WI38 (cell line): ENCODE results near the gene KIF16B.
"Not testable (repeated sequence)": the region's sequence is repeated elsewhere in the genome, so short reads cannot be mapped to it uniquely, and the experiment has no call there.

ENCODE experiments used
- H3K4me3 ChIP-seq: 2 replicates; pipeline ENCODE4 v1.5.1; 2011; ENCODE audit warnings: low read depth, mild to moderate bottlenecking, control low read depth, low read length
- CTCF ChIP-seq: IDR thresholded peaks from 2 replicates; pipeline ENCODE4 v1.5.1; 2012; ENCODE audit warnings: low read depth, mild to moderate bottlenecking, control low read depth, low read length

Gene KIF16B

DNA sequence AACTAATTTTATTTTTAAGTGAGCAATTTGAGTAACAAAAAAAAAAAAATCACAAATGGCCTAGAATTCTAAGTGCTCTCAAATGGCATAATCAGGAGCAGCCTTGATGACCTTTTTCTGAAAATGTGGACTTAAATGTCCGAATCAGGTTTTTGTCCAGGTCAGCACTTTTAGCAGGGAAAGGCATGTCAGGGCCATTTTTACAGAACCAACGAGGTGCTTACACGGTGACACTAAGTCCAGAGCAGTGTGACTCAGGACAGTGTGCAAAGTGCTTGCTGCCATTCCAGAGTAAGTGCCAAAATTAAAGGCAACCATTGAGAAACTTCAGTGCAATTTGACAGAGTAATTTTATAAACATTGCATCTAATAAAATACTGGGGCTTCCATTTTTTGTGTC is 127.8 kb downstream of the KIF16B start:
- no peak overlapping the region for H3K4me3 ChIP-seq
- TF ChIP-seq CTCF = no peak

GRCh38 chr20:16444057-16444777 is 129.0 kb downstream of the KIF16B start:
- no peak for TF ChIP-seq CTCF
- H3K4me3 ChIP-seq = no peak overlapping the region

DNA sequence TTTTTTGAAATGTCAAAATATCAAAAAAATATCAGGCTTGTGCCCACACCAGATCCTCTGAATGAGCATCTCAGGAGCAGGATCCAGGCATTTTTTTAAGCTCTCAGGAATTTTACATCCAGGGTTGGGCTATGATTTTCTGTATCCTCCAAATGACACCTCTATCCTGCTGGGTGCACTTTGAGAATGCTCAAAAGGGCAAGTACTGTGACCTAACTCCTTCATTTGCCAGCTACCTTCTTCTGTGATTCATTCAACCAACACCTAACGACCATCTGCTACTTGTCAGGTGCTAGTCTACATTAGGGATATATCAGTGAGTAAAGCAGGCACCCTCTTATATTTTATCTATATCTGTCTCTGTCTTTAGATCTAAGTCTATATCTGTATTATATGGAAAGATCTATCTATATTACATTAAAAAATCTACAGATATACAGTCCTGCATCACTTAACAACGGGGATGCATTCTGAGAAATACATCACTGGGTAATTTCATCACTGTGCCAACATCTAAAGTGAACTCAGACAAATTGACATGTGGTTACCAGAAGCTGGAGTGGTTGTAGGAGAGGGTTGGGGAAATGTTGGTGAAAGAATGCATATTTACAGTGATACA is 131.6 kb downstream of the KIF16B start:
- H3K4me3 ChIP-seq = no peak overlapping the region
- TF ChIP-seq CTCF = no peak

- no peak overlapping the region for H3K4me3 ChIP-seq
- TF ChIP-seq CTCF = no peak
These were observed 132.6 kb downstream of the KIF16B start for GRCh38 chr20:16440686-16441085.

GRCh38 chr20:16439540-16439939 is 133.7 kb downstream of the KIF16B start:
- H3K4me3 ChIP-seq = not testable (repeated sequence)

GRCh38 chr20:16438100-16438499 is 135.1 kb downstream of the KIF16B start:
- no peak overlapping the region for H3K4me3 ChIP-seq
- TF ChIP-seq CTCF = no peak

DNA sequence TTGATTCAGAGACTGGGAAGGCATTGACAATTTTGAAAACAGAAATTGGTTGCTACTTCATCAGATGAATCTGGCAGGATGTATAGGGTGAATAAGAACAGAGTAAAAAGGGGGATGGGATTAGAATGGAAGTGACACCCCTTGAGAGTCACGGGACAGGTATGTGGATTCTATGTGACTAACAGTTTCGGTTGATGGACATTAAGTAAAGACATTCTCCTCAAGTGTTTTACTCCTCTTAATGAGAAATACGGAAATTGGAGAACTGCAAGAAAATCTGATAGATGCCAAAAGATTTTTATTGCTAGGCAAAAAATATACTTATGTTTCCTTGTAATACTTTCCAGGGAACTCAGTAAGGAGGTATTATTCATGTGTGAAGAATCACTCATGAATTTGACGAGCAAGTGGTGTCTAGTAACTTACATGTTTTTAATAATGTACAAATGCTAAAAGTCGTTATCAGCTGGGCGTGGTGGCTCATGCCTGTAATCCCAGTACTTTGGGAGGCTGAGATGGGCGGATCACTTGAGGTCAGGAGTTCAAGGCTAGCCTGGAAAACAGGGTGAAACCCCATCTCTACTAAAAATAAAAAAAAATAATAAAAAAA is 135.8 kb downstream of the KIF16B start:
- TF ChIP-seq CTCF = no peak
- H3K4me3 ChIP-seq = no peak overlapping the region
